CD4-positive, alpha-beta memory T cell (primary cell): ENCODE measurements around the gene RFTN1. TPM values are rescaled to one million over a fixed set of nuclear protein-coding genes. Genes with fewer than 3 reads are reported as not detected.

ENCODE experiments used
- CTCF ChIA-PET: fragments of 350-600 bp; sonication (Branson Sonifier 250); formaldehyde crosslinking; loops from one replicate; lab custom pipeline; 2021; ENCODE audit warnings: inconsistent platforms; ENCODE audit not compliant: partially characterized antibody; lab: Charles Lee
- POLR2A ChIA-PET: fragments of 350-600 bp; sonication (Branson Sonifier 250); formaldehyde crosslinking; loops from one replicate; lab custom pipeline; 2021; ENCODE audit not compliant: partially characterized antibody; lab: Charles Lee
- DNase-seq, 5 donors: peaks; one replicate each; pipeline versions ENCODE4 v3.0.0 to v3.0.0-alpha.2; 2020 to 2022; ENCODE audit warnings: mixed read lengths in 1 of 5
- H3K27ac ChIP-seq: one replicate; pipeline ENCODE4 v1.7.0; 2013; ENCODE audit warnings: low read depth, low read length
- H3K27me3 ChIP-seq: 2 replicates; pipeline ENCODE4 v1.7.0; 2013; ENCODE audit warnings: mild to moderate bottlenecking, low read length, moderate library complexity; ENCODE audit not compliant: insufficient read depth
- H3K36me3 ChIP-seq: 2 replicates; pipeline ENCODE4 v1.7.0; 2013; ENCODE audit warnings: mild to moderate bottlenecking, low read length, moderate library complexity; ENCODE audit not compliant: insufficient read depth
- H3K4me1 ChIP-seq: 2 replicates; pipeline ENCODE4 v1.7.0; 2013; ENCODE audit warnings: mild to moderate bottlenecking, low read length, moderate library complexity; ENCODE audit not compliant: insufficient read depth
- H3K4me3 ChIP-seq, 2 donors: one replicate each; pipeline ENCODE4 v1.7.0; 2013; ENCODE audit warnings: low read length in 2 of 2, mild to moderate bottlenecking in 1 of 2
- H3K9me3 ChIP-seq, 2 donors: one replicate each; pipeline ENCODE4 v1.7.0; 2013; ENCODE audit warnings: low read length in 2 of 2, control low read depth in 1 of 2; ENCODE audit not compliant: control insufficient read depth in 1 of 2
- H3K27ac Mint-ChIP-seq, 7 donors: one replicate each; pipeline ENCODE4 v1.8.0; 2020 to 2021; ENCODE audit warnings: mixed read lengths in 7 of 7, mild to moderate bottlenecking in 6 of 7, inconsistent platforms in 3 of 7, moderate library complexity in 3 of 7
- H3K27me3 Mint-ChIP-seq, 2 donors: one replicate each; pipeline ENCODE4 v1.8.0; 2020 to 2021; ENCODE audit warnings: mixed read lengths in 2 of 2
- H3K36me3 Mint-ChIP-seq, 2 donors: one replicate each; pipeline ENCODE4 v1.8.0; 2020 to 2021; ENCODE audit warnings: mixed read lengths in 2 of 2, inconsistent platforms in 1 of 2, mild to moderate bottlenecking in 1 of 2
- H3K4me1 Mint-ChIP-seq, 4 donors: one replicate each; pipeline ENCODE4 v1.8.0; 2020 to 2021; ENCODE audit warnings: mixed read lengths in 4 of 4, mild to moderate bottlenecking in 1 of 4
- H3K4me3 Mint-ChIP-seq, 8 donors: one replicate each; pipeline ENCODE4 v1.8.0; 2020 to 2021; ENCODE audit warnings: mixed read lengths in 8 of 8, mild to moderate bottlenecking in 7 of 8, moderate library complexity in 6 of 8, inconsistent platforms in 3 of 8
- H3K9me3 Mint-ChIP-seq, 8 donors: one replicate each; pipeline ENCODE4 v1.8.0; 2020 to 2021; ENCODE audit warnings: mixed read lengths in 8 of 8, mild to moderate bottlenecking in 5 of 8, inconsistent platforms in 3 of 8, moderate library complexity in 1 of 8
- intact Hi-C: fragments of 100-400 bp; cut with micrococcal nuclease; formaldehyde crosslinking; loops from one replicate; pipeline ENCODE4 v1.15.1; 2023
- polyA plus RNA-seq, 2 donors: library from polyadenylated mRNA; unstranded; fragments of 300-500 nt; fragmentation: Illumina TruSeq; gene quantifications; one replicate each; pipeline ENCODE4 v1.2.3, GENCODE V29; 2021
- total RNA-seq, 2 experiments: library from RNA; stranded (reverse); gene quantifications; one replicate each; pipeline ENCODE4 v1.2.3, GENCODE V29; 2021

RFTN1 gene
- total and polyA plus RNA-seq, 4 experiments from 2014 or later: 38.3 to 59.7 (median 52.0) TPM

DNA sequence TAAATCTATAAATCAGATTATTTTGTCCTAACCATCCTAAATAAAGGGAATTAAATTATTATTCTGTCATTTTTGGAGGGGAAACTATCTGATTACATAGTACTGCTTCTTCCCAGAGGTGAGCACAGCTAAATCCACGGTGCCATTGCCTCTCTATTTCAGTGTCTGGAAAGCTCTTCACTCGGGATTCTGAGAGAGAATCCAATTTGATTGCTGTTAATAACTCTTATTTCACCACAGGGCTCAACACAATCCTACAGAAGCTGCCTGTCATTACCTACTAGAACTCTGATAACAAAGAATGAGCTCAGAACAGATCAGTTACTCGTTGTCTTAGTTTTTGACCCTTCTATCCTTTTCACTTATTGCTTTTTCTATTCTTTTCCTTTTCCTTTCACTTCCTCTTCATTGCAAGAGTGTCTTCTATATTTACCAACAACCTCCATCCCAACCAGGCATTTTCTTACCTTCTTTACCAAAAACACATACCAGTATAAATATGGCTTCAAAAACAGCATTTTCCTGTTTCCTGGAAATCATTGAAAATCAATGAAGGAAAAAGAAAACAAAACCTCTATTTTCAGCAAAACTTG lies 218.1 kb downstream of the RFTN1 start:
- peaks cover 19% of the 10 kb centered on the region for H3K36me3 ChIP-seq
- no peak for DNase-seq
- H3K27ac ChIP-seq: no peak overlapping the region
- H3K27ac Mint-ChIP-seq: peak overlapping the region; percentile 52 to 94 (median 83)
- H3K4me1 Mint-ChIP-seq: peaks cover 69 to 97% (median 84%) of the 10 kb centered on the region in 4 donors
- peaks cover 91% of the 10 kb centered on the region for H3K4me1 ChIP-seq
- peak overlapping the region in 1 of 2 donors; percentile 7 for H3K4me3 ChIP-seq
- no peaks in the 10 kb centered on the region for H3K27me3 ChIP-seq
- peaks cover 62 to 66% of the 10 kb centered on the region in 2 donors for H3K36me3 Mint-ChIP-seq
- no peaks in the 10 kb centered on the region for H3K9me3 ChIP-seq
- H3K27me3 Mint-ChIP-seq: no peaks in the 10 kb centered on the region
- ChIA-PET POLR2A (interaction anchor here (1.1 to 9.8 kb wide), 5 partner anchors 9 to 217 kb away, joined by 4 to 361 read pairs (median 29); partner anchors contain the start of genes DPH3 and OXNAD1), CTCF (interaction anchor here (1.1 to 9.8 kb wide), 10 partner anchors 9 to 234 kb away, joined by 3 to 488 read pairs (median 6); partner anchors contain the start of genes DPH3 and OXNAD1)
- H3K9me3 Mint-ChIP-seq: peaks cover 0 to 11% (median 4%) of the 10 kb centered on the region in 8 donors
- H3K4me3 Mint-ChIP-seq: peak overlapping the region in 7 of 8 donors; percentile 56 to 76 (median 74)
- intact Hi-C loops: no loop called here

DNA sequence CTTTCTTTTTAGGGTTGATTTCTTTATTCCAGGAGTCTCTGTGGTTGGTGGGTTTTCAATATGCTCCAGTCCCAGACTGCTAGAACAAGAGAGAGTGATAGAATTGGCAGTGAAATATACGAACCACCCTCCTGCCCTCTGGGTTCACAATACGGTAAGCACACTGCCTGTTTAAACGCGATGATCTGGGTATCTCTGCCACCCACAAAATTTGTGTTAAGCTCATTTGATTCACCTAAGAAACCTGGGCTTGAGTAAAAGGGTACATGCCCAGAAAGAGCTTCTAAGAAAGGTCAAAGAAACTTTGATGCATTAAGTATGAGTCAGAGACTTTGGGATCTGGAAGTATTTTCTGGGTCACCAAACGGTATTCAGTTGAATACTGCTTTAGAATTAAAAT lies 218.7 kb downstream of the RFTN1 start:
- H3K9me3 ChIP-seq: no peaks in the 10 kb centered on the region
- H3K4me1 ChIP-seq: peaks cover 91% of the 10 kb centered on the region
- POLR2A ChIA-PET: interaction anchor here (1.1 to 9.8 kb wide), 5 partner anchors 9 to 218 kb away, joined by 4 to 361 read pairs (median 29); partner anchors contain the start of genes DPH3 and OXNAD1
- CTCF ChIA-PET: interaction anchor here (0.9 to 9.8 kb wide), 11 partner anchors 8 to 235 kb away, joined by 3 to 488 read pairs (median 5); partner anchors contain the start of genes DPH3 and OXNAD1
- intact Hi-C loops: no loop called here
- no peak overlapping the region for H3K4me3 ChIP-seq
- no peaks in the 10 kb centered on the region for H3K27me3 Mint-ChIP-seq
- peaks cover 67 to 97% (median 84%) of the 10 kb centered on the region in 4 donors for H3K4me1 Mint-ChIP-seq
- peak overlapping the region; percentile 33 to 80 (median 72) for H3K4me3 Mint-ChIP-seq
- H3K27ac ChIP-seq: peak overlapping the region; percentile 16
- no peak for DNase-seq
- H3K36me3 ChIP-seq: peaks cover 19% of the 10 kb centered on the region
- peak overlapping the region in 6 of 7 donors; percentile 72 to 94 (median 78) for H3K27ac Mint-ChIP-seq
- H3K27me3 ChIP-seq: no peaks in the 10 kb centered on the region
- peaks cover 61 to 66% of the 10 kb centered on the region in 2 donors for H3K36me3 Mint-ChIP-seq
- peaks cover 0 to 11% (median 4%) of the 10 kb centered on the region in 8 donors for H3K9me3 Mint-ChIP-seq

DNA sequence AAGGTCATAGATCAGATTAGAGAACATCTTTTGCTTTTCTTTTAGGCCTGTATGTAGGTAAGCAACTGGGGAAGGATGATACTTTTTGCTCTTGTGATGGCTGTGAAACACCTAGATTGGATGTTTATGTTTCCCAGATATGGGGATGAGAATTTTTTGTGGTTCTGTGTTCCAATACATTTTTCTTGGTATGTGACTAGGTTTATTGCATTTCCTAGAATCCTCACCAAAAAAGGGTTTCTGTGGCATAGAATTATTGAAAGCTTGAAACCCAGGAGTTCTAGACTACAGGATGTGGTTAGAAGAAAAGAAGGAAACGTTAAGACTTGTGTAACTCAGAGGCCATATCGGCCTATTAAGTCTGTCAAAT lies 222.7 kb downstream of the RFTN1 start:
- peaks cover 0 to 11% (median 4%) of the 10 kb centered on the region in 8 donors for H3K9me3 Mint-ChIP-seq
- peaks cover 78% of the 10 kb centered on the region for H3K4me1 ChIP-seq
- peaks cover 6% of the 10 kb centered on the region for H3K36me3 ChIP-seq
- peak overlapping the region; percentile 32 for H3K27ac ChIP-seq
- POLR2A ChIA-PET: interaction anchor here (0.5 to 9.8 kb wide), 15 partner anchors 13 to 552 kb away, joined by 3 to 361 read pairs (median 4); partner anchors contain the start of genes DPH3 and OXNAD1
- H3K27ac Mint-ChIP-seq: peak overlapping the region; percentile 90 to 99 (median 95)
- peak in 4 of 5 donors; percentile 55 to 59 (median 57) for DNase-seq
- H3K27me3 ChIP-seq: no peaks in the 10 kb centered on the region
- intact Hi-C loops: loop anchor here (1.0 kb wide), 5 partner anchors 10 to 259 kb away; no protein-coding TSS in a partner anchor
- peaks cover 50 to 82% (median 72%) of the 10 kb centered on the region in 4 donors for H3K4me1 Mint-ChIP-seq
- no peaks in the 10 kb centered on the region for H3K27me3 Mint-ChIP-seq
- peak overlapping the region; percentile 93 to 99 (median 98) for H3K4me3 Mint-ChIP-seq
- CTCF ChIA-PET: interaction anchor here (1.0 to 9.8 kb wide), 25 partner anchors 9 to 263 kb away, joined by 3 to 488 read pairs (median 5); partner anchors contain the start of genes DPH3, OXNAD1 and RFTN1
- H3K4me3 ChIP-seq: peak overlapping the region in 1 of 2 donors; percentile 36
- peaks cover 33 to 56% of the 10 kb centered on the region in 2 donors for H3K36me3 Mint-ChIP-seq
- no peaks in the 10 kb centered on the region for H3K9me3 ChIP-seq

DNA sequence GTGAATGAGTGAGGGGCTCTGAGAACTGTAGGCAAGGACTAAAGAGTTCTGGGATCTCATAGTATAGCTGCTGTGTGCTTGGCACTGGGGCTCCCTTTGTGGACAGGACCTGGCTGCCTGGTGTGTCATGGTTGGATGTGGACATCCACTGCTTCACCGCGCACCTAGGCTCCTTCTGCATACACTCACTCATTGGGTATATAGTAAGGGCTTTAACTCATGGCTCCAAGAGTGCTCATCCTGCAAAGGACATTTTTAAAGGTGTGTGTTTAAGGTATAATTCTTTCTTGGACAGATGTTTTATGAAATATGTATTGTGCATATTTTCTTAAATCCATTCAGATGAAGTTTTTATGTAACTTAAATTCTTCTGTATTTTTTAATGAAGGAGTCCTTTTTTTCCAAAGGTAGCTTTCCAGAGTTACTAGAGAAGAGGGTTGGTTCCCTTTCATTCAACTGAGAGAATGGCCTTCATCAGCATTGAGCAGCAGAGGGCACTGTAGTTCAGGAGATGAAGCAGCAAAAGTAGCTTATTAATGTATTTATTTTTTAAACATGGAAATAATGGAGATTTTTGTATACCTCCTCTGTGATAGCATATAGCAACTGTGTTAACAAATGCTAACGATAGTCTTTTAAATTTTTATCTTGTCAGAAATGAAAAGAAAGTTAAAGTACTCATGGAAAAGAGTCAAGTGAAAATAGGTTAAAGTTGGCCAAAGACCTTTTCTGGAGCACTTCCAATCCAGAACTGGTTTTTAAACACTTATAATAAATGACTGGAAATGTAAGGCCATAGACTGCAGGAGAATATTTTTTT lies 223.3 kb downstream of the RFTN1 start:
- Histone ChIP-seq H3K36me3 (no peaks in the 10 kb centered on the region), H3K4me1 (peaks cover 78% of the 10 kb centered on the region), H3K4me3 (peak overlapping the region; percentile 68 to 89), H3K27me3 (no peaks in the 10 kb centered on the region), H3K27ac (peak overlapping the region; percentile 76), H3K9me3 (no peaks in the 10 kb centered on the region)
- peak; percentile 58 to 67 (median 64) for DNase-seq
- Mint-ChIP-seq H3K4me3 (peak overlapping the region; percentile 93 to 99 (median 98)), H3K27me3 (no peaks in the 10 kb centered on the region), H3K4me1 (peaks cover 48 to 82% (median 72%) of the 10 kb centered on the region in 4 donors), H3K36me3 (peaks cover 27 to 50% of the 10 kb centered on the region in 2 donors), H3K27ac (peak overlapping the region; percentile 90 to 99 (median 96)), H3K9me3 (peaks cover 0 to 11% (median 4%) of the 10 kb centered on the region in 8 donors)
- POLR2A ChIA-PET: interaction anchor here (0.5 to 9.8 kb wide), 13 partner anchors 13 to 543 kb away, joined by 3 to 361 read pairs (median 6); partner anchors contain the start of genes DPH3 and OXNAD1
- intact Hi-C loops: loop anchor here (1.0 kb wide), 5 partner anchors 11 to 260 kb away; no protein-coding TSS in a partner anchor
- CTCF ChIA-PET: interaction anchor here (0.7 to 9.8 kb wide), 29 partner anchors 8 to 264 kb away, joined by 3 to 488 read pairs (median 5); partner anchors contain the start of genes DPH3, OXNAD1 and RFTN1

DNA sequence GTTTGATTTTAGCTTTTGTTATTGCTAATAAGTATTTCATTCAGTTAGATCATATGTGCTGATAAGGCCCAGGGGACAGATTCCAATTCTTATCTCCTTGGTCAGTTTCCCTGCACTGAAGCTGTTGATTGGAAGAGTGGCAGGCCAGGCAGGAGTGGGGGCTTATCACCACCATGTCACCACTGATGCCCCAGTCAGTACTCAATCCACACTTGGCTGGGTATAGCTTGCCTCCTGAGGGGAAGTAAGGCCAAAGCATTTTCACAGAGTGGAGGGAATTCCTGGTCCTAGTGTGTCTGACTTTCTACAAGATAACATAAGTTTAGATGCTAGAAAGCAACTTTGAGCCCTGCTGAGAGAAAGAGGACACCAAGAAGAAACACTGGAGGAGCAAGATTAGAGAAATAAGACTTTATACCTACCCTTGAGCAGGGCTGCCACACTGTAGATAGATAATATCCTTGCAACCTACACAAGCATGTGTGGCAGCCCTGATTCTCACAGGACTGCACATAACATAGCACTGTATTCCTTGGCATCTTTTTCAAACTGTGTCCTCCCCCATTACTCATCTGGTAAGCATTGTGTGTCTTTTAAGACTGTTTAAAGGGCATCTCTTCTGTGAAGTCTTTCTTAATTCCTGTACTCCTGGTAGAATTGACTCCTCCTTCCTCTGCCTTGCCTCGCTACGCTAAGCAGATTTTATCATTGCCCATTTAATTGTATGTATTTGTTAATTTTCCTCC lies 224.2 kb downstream of the RFTN1 start:
- Histone ChIP-seq H3K36me3 (no peaks in the 10 kb centered on the region), H3K27me3 (no peaks in the 10 kb centered on the region), H3K4me3 (peak overlapping the region; percentile 68 to 89), H3K27ac (peak overlapping the region; percentile 76), H3K4me1 (peaks cover 78% of the 10 kb centered on the region), H3K9me3 (no peaks in the 10 kb centered on the region)
- DNase-seq: no peak
- ChIA-PET POLR2A (interaction anchor here (0.6 to 9.8 kb wide), 12 partner anchors 10 to 1073 kb away, joined by 3 to 361 read pairs (median 5); partner anchors contain the start of genes DPH3 and OXNAD1), CTCF (interaction anchor here (0.6 to 9.8 kb wide), 15 partner anchors 15 to 310 kb away, joined by 3 to 488 read pairs (median 15); partner anchors contain the start of genes DPH3, OXNAD1 and RFTN1)
- intact Hi-C loops: loop anchor here (5.0 kb wide), 1 partner anchor 178 kb away; no protein-coding TSS in a partner anchor
- H3K27ac Mint-ChIP-seq: peak overlapping the region; percentile 94 to 99 (median 96)
- H3K4me3 Mint-ChIP-seq: peak overlapping the region; percentile 93 to 99 (median 98)
- H3K27me3 Mint-ChIP-seq: no peaks in the 10 kb centered on the region
- peaks cover 0 to 8% (median 4%) of the 10 kb centered on the region in 8 donors for H3K9me3 Mint-ChIP-seq
- peaks cover 53 to 83% (median 73%) of the 10 kb centered on the region in 4 donors for H3K4me1 Mint-ChIP-seq
- H3K36me3 Mint-ChIP-seq: peaks cover 19 to 45% of the 10 kb centered on the region in 2 donors
